Ovary (tissue), 9 donors: ENCODE measurements around the gene ZNF280D. TPM values are rescaled to one million over a fixed set of nuclear protein-coding genes. Genes with fewer than 3 reads are reported as not detected.

Source experiments
- polyA plus RNA-seq, 2 donors: library from polyadenylated mRNA; stranded (reverse); fragments of 200-250 nt in 1 of 2; fragments of 350-450 nt in 1 of 2; fragmentation: Illumina TruSeq in 1 of 2; extraction: RNeasy Lipid Tissue Mini Kit (QIAGEN cat#74804) in 1 of 2; gene quantifications; one replicate each; pipeline ENCODE4 v1.2.3, GENCODE V29; 2013 to 2014
- small RNA-seq: library from RNA; depleted of rRNA; stranded (forward); fragments of <200 nt; gene quantifications from one replicate; pipeline ENCODE3, GENCODE V24; 2016
- total RNA-seq, 7 donors: library from RNA; depleted of rRNA in 2 of 7; stranded (reverse); fragments of >200 nt in 2 of 7; fragmentation: NEBNext Ultra II Directional in 3 of 7; extraction: Animal tissue kit (Norgen Biotek cat#: 25700) in 3 of 7; gene quantifications; one replicate each; pipeline versions ENCODE4 v1.1.0 to v1.2.4, GENCODE V29; 2016 to 2023
- donor health status: DM: no; HTN: no; CAD: no; lungs with moderate emphysema.
- donor health status: DM: no; HTN: no; CAD: no.
- donor health status: Bipolar disorder and iron deficiency.
- donor health status: DM: yes; HTN: yes; CAD: no.
- donor health status: DM: no; HTN: no; CAD: no.
- donor health status: DM: yes; HTN: yes; CAD: no.

Gene ZNF280D
- total and polyA plus RNA-seq, 9 donors: 27.3 to 66.0 (median 50.4) TPM

Small RNA genes lying within 50 kb of the gene (small RNA-seq; reads per million reads assigned to genes)
- gene RF00019: not detected

Other genes starting within 250 kb of the ZNF280D start
- 100 to 1,000 TPM; 102 to 150 (median 126) TPM for gene TCF12, start 185.1 kb upstream of the ZNF280D start, total RNA-seq
- gene TCF12, start 185.1 kb upstream of the ZNF280D start, polyA plus RNA-seq: 10 to 100 TPM; 28.6 to 59.1 TPM